CD1c-positive myeloid dendritic cell (primary cell): ENCODE results near the gene MBP.
A peak's percentile ranks its signal among the peaks of the same experiment; 100 is the strongest.

Experiments used
- DNase-seq: peaks from one replicate; pipeline ENCODE4 v3.0.0-alpha.2; 2016; ENCODE audit errors: extremely low spot score

MBP gene

DNA sequence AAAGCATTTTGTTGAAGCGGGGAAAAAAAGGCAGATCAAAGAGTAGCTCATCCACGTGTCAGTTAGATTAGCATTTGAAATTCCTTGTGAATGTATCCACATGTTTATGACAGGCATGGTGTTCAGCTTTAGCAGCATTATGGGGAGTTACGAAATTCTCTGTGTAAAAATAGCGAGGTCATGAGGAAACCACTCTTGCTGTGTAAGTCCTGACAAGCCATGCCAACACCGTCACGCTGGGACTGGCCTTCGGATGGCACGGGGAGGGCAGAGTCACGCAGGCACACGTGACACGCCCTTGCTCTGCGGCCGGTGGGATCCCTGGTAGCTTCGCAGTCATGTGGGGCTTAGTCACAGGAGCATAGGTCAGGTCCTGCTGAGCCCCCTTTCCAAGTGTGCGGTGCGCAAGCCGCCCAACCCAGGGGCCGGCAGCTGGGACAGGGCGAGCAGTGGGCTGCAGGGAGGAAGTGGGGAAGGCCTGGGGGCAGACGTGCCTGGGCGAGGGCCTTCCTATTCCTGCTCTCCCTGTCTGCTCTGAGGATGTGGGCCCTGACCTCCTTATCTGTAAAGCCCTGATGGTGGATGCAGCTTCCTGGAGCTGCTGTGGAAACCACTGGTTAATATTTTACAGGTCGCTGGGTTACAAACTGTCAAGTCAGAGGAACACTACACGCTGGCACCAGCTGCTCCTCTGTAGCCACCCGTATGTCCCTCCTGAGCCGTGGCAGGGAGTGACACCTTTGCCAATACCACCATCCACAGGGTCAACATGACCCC lies 18.0 kb downstream of the MBP start:
- peak; percentile 98 for DNase-seq

- no peak for DNase-seq
These were observed 18.5 kb downstream of the MBP start for GRCh38 chr18:77114152-77114414.

DNA sequence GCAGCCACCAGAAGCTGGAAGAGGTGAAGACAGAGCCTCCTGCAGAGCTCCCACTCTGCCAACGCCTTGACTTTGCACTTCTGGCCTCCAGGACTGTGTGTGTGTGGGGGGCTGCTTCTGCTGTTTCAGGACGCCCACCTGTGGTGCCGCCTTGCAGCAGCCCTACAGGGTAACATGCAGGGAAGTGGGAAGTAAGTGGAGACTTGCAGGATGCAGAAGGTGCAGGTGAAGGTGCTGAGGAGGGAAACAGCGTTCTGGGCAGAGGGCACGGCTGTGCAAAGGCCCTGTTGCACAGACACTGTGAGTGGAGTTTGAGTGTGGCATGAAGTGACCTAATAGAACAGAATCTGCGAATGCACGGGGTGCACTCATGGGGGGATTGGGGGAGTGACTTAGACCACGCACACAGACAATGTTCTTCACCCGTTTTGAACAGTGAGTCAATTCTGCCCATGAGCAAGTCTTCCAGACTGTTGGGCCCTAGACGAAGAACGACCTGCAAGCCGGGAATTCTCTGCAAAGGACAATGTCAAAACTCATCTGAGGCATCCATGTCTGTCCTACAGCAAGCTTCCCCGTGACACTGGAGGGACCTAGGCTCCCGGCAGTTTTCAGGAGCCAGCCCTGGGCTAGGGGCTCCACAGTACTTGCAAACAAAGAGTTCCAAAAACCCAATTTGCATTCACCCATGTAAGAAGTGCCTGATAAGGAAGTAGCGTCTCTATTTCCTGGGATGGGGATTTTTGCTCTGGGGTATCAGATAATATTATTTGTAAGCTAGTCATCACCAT lies 19.0 kb downstream of the MBP start:
- peak; percentile 28 for DNase-seq

GRCh38 chr18:77112747-77113092 lies 19.9 kb downstream of the MBP start:
- DNase-seq: no peak

- peak; percentile 75 for DNase-seq
These were observed 20.4 kb downstream of the MBP start for GRCh38 chr18:77111951-77112746.

- peak; percentile 48 for DNase-seq
These were observed 21.1 kb downstream of the MBP start for GRCh38 chr18:77111449-77111848.

GRCh38 chr18:77110936-77111335 lies 21.6 kb downstream of the MBP start:
- DNase-seq: no peak

- DNase-seq: no peak
These were observed 22.2 kb downstream of the MBP start for GRCh38 chr18:77110400-77110799.

GRCh38 chr18:77109648-77110019 lies 22.9 kb downstream of the MBP start:
- DNase-seq: no peak

- DNase-seq: peak; percentile 52
These were observed 23.5 kb downstream of the MBP start for GRCh38 chr18:77108821-77109647.

GRCh38 chr18:77108001-77108692 lies 24.4 kb downstream of the MBP start:
- DNase-seq: peak; percentile 90

DNA sequence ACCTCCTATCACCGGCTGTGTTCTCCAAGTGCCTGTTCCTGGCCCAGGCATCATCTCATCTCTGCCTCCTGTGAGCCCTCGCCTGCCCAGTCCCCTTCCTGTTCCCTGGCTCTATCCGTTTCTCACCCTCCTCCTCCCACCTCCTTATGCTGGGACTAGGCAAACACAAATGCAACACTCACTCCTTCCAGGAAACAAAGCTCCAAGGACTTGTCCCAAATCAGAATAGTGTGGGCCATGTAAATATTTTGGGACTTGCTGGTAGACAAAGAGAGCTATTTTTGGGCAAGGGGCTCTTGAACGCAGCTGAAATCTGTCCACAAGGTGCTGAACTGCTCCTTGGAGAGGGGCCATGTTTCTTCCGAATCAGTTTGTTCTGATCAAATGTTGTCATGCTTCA lies 25.3 kb downstream of the MBP start:
- DNase-seq: no peak

DNA sequence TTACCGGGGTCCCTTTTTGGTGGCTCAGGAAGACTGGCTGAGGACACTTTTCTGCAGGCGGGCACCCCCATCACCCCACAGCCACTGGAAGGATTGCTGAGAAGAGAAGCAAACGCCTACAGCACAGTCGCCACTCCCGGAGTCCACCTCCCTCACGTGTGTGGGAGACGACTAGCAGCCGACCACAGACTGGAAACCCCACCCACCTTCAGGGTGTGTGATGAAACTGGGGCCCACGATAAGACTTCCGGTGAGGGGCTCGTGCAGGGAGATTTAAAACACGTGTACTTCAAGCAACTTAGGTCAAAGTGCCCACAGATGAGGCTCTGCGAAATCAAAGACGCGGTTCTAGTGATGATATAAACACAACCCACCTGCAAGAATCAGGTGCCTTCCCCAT lies 26.3 kb downstream of the MBP start:
- peak; percentile 76 for DNase-seq

DNA sequence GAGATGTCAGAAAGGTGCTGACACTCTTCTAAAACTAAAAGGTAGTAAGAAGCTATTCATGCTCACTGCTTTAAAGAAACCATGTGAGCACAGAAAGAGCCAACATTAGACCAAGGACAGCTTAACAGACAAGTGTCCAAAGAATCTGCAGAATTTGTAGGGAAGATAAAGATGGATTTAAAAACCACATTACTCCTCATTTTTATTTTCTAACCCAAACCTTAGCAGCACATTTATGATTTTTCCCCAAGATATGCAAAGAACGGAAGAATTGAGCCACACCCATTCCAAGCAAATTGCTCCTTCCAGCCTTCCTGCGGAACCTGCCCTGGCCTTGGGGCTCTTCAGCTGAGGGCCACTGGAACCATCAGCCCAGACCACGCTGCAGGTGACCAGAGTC lies 26.9 kb downstream of the MBP start:
- DNase-seq: no peak

GRCh38 chr18:77105028-77105427 lies 27.6 kb downstream of the MBP start:
- no peak for DNase-seq

GRCh38 chr18:77103991-77104531 lies 28.5 kb downstream of the MBP start:
- DNase-seq: no peak

DNA sequence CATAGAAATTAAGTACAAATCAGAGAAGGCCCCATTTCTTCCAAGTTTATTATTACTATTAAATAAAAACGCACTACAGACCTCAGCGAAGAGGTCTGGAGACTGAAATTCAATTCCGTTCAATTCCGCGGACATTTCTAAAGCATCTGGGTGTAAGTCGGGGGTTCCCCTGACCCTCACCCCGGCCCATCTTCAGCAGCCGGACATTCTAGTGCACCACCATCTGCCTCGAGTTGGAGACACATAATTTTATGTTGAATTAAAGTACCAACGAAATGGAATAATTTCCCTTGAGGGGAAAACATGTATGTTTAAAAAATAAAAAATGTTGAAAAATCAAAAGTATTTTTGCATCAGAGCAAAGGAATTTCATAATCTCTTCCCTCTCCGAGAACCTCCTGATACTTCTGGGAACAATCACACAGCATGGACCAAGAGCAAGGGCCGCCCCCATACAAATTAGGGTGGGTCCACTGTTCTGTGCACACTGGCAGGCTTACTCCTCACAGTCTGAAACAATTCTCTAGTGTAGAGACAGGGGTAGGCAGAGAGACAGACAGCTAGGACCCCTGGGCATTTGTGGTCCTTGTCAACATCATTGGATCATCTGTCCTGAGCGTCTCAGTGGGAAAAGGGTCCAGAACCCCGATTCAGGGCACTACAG lies 29.3 kb downstream of the MBP start:
- no peak for DNase-seq

DNA sequence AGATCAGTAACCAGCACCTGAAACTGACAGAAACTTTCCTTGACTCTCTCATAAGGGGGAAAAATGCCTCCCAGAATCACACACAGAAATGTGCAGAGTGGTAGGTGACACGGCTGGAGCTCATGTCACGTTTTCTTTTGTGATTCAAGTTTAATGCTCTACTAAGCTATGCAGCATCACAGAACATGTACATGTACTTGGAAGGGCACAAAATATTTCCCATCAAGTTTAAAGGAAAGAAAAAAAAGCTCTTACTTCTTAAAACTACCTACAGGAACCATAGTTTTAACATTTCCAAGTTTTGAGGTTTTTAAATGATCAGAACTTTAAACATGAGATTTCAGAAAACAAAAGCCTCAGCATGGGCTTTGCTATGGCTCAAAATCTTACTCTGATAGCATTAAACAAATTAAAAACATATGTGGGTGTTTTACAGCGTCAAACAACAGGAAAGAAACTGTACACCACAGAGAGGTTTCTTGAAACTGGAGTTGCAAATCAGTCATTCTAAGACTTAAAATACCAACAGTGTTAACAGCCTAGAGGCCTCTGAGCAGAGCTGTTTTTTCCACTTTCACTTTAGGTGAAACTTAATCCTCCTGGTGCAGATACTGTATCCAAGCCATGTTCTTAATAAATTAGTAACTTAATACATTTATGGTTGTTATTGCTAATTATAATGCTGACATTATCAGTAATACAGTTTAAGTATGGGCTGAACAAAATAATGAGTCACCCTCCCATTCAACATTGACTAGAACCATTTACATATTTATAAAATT lies 30.1 kb downstream of the MBP start:
- peak; percentile 55 for DNase-seq

DNA sequence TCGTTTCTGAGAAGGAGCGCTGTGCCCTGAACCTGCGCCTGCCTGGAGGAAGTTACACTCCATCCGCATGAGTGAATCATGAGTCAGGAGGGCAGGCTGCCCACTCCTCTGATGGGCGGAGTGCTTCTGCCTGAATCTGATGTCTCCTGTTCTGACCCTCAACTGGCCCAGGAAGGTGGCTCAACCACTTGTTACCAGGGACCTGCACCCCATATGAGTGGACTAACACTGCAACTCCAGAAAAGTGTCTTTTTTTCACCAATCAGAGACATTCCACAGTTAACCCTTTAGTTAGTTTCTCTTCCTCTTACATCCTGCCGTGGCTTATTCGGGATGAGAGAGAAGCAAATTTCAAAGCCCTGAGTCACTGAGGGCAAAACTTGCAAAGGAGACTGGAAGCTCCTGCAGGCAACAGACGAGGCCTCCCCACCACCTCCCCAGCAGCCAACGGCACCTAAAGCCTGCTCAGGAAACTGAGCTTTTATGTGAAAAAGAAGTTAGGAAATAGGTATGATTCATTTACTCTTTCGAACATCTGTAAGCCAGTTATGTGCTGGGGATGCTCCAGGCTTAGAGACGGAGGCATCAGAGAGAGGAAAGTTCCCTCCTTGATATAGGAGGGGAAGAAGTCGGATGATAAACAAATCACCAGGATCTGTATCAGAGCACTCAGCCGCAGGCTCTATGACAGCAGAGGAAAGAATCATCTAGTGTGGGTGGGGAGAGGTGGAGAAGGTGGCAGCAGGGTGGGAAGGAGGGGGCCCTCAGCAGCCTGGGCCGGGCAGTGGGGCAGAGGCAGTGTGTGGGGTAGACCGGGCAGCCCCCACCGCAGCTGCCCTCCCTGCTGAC lies 30.9 kb downstream of the MBP start:
- peak; percentile 94 for DNase-seq
